Measurements from ENCODE around the gene COPS6. TPM values are rescaled to one million over a fixed set of nuclear protein-coding genes. Genes with fewer than 3 reads are reported as not detected.

COPS6 gene
- total RNA-seq, 4 donors from 2014 or later: 30.1 to 57.8 (median 48.0) TPM

DNA sequence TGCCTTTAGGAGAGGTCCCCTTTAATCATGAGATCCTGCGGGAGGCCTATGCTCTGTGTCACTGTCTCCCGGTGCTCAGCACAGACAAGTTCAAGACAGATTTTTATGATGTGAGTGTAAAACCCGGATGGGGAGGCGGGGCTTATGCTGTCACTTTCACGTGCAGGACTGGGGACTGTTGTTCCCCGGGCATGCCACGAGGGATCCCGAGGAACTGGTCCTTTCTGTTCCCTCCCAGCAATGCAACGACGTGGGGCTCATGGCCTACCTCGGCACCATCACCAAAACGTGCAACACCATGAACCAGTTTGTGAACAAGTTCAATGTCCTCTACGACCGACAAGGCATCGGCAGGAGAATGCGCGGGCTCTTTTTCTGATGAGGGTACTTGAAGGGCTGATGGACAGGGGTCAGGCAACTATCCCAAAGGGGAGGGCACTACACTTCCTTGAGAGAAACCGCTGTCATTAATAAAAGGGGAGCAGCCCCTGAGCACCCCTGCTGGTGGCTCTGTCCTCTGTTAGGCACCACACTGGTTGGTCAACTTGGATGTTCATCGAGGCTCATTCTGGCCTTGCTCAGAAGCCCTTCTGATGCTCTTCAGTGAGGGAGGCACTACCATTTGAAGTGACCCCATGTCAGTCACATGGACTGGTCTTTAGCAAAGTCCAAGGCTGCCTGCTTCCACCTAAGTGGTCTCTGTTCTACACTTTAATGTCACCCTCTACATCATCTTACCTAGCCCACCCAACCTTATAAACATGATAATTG lies 2.8 kb downstream of the COPS6 start:
- no peak for DNase-seq
- peaks cover 0 to 63% (median 0%) of the 10 kb centered on the region in 3 donors for H3K36me3 ChIP-seq

GRCh38 chr7:100093054-100093453 lies 4.3 kb downstream of the COPS6 start:
- Histone ChIP-seq H3K4me3 (no peak overlapping the region), H3K9me3 (no peaks in the 10 kb centered on the region), H3K36me3 (peaks cover 0 to 78% (median 0%) of the 10 kb centered on the region in 3 donors), H3K27ac (no peak overlapping the region), H3K4me1 (peaks cover 0 to 18% (median 0%) of the 10 kb centered on the region in 4 donors), H3K27me3 (no peaks in the 10 kb centered on the region)
- no peak for DNase-seq
- TF ChIP-seq, protein P1, sequence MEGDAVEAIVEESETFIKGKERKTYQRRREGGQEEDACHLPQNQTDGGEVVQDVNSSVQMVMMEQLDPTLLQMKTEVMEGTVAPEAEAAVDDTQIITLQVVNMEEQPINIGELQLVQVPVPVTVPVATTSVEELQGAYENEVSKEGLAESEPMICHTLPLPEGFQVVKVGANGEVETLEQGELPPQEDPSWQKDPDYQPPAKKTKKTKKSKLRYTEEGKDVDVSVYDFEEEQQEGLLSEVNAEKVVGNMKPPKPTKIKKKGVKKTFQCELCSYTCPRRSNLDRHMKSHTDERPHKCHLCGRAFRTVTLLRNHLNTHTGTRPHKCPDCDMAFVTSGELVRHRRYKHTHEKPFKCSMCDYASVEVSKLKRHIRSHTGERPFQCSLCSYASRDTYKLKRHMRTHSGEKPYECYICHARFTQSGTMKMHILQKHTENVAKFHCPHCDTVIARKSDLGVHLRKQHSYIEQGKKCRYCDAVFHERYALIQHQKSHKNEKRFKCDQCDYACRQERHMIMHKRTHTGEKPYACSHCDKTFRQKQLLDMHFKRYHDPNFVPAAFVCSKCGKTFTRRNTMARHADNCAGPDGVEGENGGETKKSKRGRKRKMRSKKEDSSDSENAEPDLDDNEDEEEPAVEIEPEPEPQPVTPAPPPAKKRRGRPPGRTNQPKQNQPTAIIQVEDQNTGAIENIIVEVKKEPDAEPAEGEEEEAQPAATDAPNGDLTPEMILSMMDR (IDR thresholded peaks at IDR 0.05): no peak
- TF ChIP-seq POLR2A (IDR thresholded peaks at IDR 0.05): no peak

More for the DNA sequence above, 2.8 kb downstream of the COPS6 start:
- TF ChIP-seq, protein P1 (IDR thresholded peaks at IDR 0.05): no peak
- TF ChIP-seq POLR2A (IDR thresholded peaks at IDR 0.05): no peak
- H3K27me3 ChIP-seq: no peaks in the 10 kb centered on the region
- no peak overlapping the region for H3K4me3 ChIP-seq
- no peak overlapping the region for H3K27ac ChIP-seq
- no peaks in the 10 kb centered on the region for H3K9me3 ChIP-seq
- peaks cover 0 to 19% (median 0%) of the 10 kb centered on the region in 4 donors for H3K4me1 ChIP-seq

- Histone ChIP-seq H3K27me3 (no peaks in the 10 kb centered on the region), H3K27ac (no peak overlapping the region), H3K9me3 (no peaks in the 10 kb centered on the region), H3K4me1 (peaks cover 0 to 14% (median 0%) of the 10 kb centered on the region in 4 donors), H3K4me3 (no peak overlapping the region), H3K36me3 (peaks cover 0 to 82% (median 4%) of the 10 kb centered on the region in 3 donors)
- no peak for DNase-seq
- TF ChIP-seq, protein P1 (IDR thresholded peaks at IDR 0.05): no peak
- TF ChIP-seq POLR2A (IDR thresholded peaks at IDR 0.05): no peak
Observed at GRCh38 chr7:100093498-100093897, 4.7 kb downstream of the COPS6 start.

GRCh38 chr7:100093925-100094486 lies 5.2 kb downstream of the COPS6 start:
- Histone ChIP-seq H3K4me3 (no peak overlapping the region), H3K9me3 (no peaks in the 10 kb centered on the region), H3K27me3 (no peaks in the 10 kb centered on the region), H3K27ac (no peak overlapping the region), H3K36me3 (peaks cover 0 to 88% (median 4%) of the 10 kb centered on the region in 3 donors), H3K4me1 (peaks cover 0 to 14% (median 0%) of the 10 kb centered on the region in 4 donors)
- DNase-seq: no peak
- TF ChIP-seq POLR2A (IDR thresholded peaks at IDR 0.05): no peak
- TF ChIP-seq, protein P1 (IDR thresholded peaks at IDR 0.05): no peak

DNA sequence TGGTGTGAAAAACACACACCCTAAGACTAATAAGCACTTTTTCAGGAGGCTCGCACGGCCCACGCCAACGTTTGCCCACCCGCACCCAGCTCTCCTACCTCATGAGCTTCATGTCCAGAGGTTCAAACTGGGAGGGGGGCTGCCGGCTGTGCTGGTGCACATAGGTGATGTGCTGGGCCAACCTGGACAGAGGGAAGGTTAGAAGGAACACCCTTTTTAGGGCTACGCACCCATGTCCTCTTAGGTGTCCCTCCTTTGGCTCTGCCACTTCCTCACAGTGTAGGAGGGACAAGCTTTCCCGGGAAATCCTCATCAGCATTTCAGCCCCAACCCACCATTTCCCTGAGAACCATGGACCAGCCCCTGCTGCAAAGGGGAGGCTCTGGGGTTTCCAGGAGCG lies 6.5 kb downstream of the COPS6 start:
- no peak for TF ChIP-seq POLR2A (IDR thresholded peaks at IDR 0.05)
- TF ChIP-seq, protein P1 (IDR thresholded peaks at IDR 0.05): no peak
- Histone ChIP-seq H3K36me3 (peaks cover 0 to 93% (median 4%) of the 10 kb centered on the region in 3 donors), H3K27ac (no peak overlapping the region), H3K4me1 (peaks cover 0 to 12% (median 3%) of the 10 kb centered on the region in 4 donors), H3K4me3 (no peak overlapping the region), H3K9me3 (no peaks in the 10 kb centered on the region), H3K27me3 (no peaks in the 10 kb centered on the region)
- DNase-seq: no peak
